Gastroesophageal sphincter (tissue), 3 donors: Measurements from ENCODE around the gene NCOA3.

Source experiments
- CTCF ChIP-seq, 4 experiments: fragments of 200-600 bp in 2 of 4; fragments of 450-650 bp in 2 of 4; sonication (generic) in 1 of 4; IDR thresholded peaks; one replicate each; pipeline ENCODE4 v1.5.1; 2017 to 2019; ENCODE audit warnings: antibody characterized with exemption in 4 of 4, mild to moderate bottlenecking in 2 of 4, moderate library complexity in 2 of 4
- POLR2AphosphoS5 ChIP-seq: sonication (generic); formaldehyde crosslinking; IDR thresholded peaks from one replicate; pipeline ENCODE4 v1.6.1; 2017; ENCODE audit warnings: antibody characterized with exemption

- TF ChIP-seq CTCF (IDR thresholded peaks at IDR 0.05): no peak
- no peak for TF ChIP-seq POLR2AphosphoS5
Observed at GRCh38 chr20:47459344-47460073, 42.2 kb upstream of the NCOA3 start.
